ENCODE results near the gene STK32A. TPM values are rescaled to one million over a fixed set of nuclear protein-coding genes. Genes with fewer than 3 reads are reported as not detected.

The STK32A gene
- total and polyA plus RNA-seq, 2 experiments from 2014 or later = 2.4 to 2.8 TPM

GRCh38 chr5:147359581-147359980 is 124.8 kb downstream of the STK32A start (continued):
- TF ChIP-seq, protein P1, sequence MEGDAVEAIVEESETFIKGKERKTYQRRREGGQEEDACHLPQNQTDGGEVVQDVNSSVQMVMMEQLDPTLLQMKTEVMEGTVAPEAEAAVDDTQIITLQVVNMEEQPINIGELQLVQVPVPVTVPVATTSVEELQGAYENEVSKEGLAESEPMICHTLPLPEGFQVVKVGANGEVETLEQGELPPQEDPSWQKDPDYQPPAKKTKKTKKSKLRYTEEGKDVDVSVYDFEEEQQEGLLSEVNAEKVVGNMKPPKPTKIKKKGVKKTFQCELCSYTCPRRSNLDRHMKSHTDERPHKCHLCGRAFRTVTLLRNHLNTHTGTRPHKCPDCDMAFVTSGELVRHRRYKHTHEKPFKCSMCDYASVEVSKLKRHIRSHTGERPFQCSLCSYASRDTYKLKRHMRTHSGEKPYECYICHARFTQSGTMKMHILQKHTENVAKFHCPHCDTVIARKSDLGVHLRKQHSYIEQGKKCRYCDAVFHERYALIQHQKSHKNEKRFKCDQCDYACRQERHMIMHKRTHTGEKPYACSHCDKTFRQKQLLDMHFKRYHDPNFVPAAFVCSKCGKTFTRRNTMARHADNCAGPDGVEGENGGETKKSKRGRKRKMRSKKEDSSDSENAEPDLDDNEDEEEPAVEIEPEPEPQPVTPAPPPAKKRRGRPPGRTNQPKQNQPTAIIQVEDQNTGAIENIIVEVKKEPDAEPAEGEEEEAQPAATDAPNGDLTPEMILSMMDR (conservative IDR thresholded peaks at IDR 0.05; ENCODE audit: low read depth in 2 of 2) = no peak
- TF ChIP-seq, protein P2, sequence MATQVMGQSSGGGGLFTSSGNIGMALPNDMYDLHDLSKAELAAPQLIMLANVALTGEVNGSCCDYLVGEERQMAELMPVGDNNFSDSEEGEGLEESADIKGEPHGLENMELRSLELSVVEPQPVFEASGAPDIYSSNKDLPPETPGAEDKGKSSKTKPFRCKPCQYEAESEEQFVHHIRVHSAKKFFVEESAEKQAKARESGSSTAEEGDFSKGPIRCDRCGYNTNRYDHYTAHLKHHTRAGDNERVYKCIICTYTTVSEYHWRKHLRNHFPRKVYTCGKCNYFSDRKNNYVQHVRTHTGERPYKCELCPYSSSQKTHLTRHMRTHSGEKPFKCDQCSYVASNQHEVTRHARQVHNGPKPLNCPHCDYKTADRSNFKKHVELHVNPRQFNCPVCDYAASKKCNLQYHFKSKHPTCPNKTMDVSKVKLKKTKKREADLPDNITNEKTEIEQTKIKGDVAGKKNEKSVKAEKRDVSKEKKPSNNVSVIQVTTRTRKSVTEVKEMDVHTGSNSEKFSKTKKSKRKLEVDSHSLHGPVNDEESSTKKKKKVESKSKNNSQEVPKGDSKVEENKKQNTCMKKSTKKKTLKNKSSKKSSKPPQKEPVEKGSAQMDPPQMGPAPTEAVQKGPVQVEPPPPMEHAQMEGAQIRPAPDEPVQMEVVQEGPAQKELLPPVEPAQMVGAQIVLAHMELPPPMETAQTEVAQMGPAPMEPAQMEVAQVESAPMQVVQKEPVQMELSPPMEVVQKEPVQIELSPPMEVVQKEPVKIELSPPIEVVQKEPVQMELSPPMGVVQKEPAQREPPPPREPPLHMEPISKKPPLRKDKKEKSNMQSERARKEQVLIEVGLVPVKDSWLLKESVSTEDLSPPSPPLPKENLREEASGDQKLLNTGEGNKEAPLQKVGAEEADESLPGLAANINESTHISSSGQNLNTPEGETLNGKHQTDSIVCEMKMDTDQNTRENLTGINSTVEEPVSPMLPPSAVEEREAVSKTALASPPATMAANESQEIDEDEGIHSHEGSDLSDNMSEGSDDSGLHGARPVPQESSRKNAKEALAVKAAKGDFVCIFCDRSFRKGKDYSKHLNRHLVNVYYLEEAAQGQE (IDR thresholded peaks at IDR 0.05; ENCODE audit: unreplicated experiment) = no peak
- no peak for TF ChIP-seq CREB1 (CRISPR knock-in tag; IDR thresholded peaks at IDR 0.05; ENCODE audit: low read depth)

DNA sequence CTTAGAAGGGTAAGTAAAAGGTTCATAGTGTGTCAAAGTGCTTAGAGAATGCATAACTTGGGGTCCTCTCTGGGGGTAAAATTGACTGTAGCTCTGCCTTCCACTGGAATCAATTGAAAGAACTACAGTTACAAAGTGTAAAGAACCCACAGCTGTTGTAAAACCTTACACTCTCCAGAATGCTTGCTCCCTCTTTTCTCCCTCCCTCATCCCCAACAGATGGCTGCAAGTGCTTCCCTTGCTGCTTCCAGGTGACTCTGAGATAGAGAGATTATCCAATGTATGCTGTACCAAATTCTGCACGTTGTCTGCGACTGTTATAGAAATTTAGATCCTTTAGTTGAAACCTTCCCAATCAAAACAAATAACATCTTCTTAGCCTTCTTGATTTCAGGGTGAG is 126.0 kb downstream of the STK32A start:
- H3K9me3 Mint-ChIP-seq = no peaks in the 10 kb centered on the region
- Histone ChIP-seq H3K4me2 (no peak overlapping the region), H3K36me3 (ENCODE audit: insufficient read depth) (no peaks in the 10 kb centered on the region), H3K27ac (ENCODE audit: low read depth) (no peak overlapping the region), H3K4me1 (ENCODE audit: insufficient read depth) (no peaks in the 10 kb centered on the region; the same call in 1 of the 2 replicates), H3K79me2 (replicated peaks; ENCODE audit: insufficient read depth) (no peaks in the 10 kb centered on the region), H3K27me3 (ENCODE audit: insufficient read depth) (no peaks in the 10 kb centered on the region), H3K4me3 (no peak overlapping the region), H3F3A (replicated peaks; ENCODE audit: low read depth) (no peaks in the 10 kb centered on the region), H2AFZ (no peak overlapping the region), H3K9me2 (ENCODE audit: insufficient read depth) (no peaks in the 10 kb centered on the region), H4K20me1 (replicated peaks; ENCODE audit: insufficient read depth) (no peaks in the 10 kb centered on the region)
- H3K4me1 Mint-ChIP-seq = peaks cover 6% of the 10 kb centered on the region; the same call in 2 of the 3 replicates
- DNase-seq (ENCODE audit: low spot score) (no peak), ATAC-seq (no peak)
- TF ChIP-seq POLR2AphosphoS5 (IDR thresholded peaks at IDR 0.05; ENCODE audit: low read depth) (no peak), JUNB (IDR thresholded peaks at IDR 0.05; ENCODE audit: unreplicated experiment) (no peak), EZH2 (IDR thresholded peaks at IDR 0.05; ENCODE audit: low read depth, unreplicated experiment) (no peak), ZNF462 (CRISPR knock-in tag; IDR thresholded peaks at IDR 0.05) (no peak), CREB1 (CRISPR knock-in tag; IDR thresholded peaks at IDR 0.05; ENCODE audit: low read depth) (no peak)
- TF ChIP-seq, protein P1 (conservative IDR thresholded peaks at IDR 0.05; ENCODE audit: low read depth in 2 of 2) = no peak
- no peak overlapping the region for H3K4me3 Mint-ChIP-seq
- no peaks in the 10 kb centered on the region for H3K36me3 Mint-ChIP-seq (ENCODE audit: low read depth)
- H3K27ac Mint-ChIP-seq = no peak overlapping the region
- peaks cover under 1% of the 10 kb centered on the region for H3K27me3 Mint-ChIP-seq (ENCODE audit: insufficient read depth, low read depth, poor library complexity)
